NOMO-1 (cell line): ENCODE measurements around the gene UPF1.

Experiments used
- DNase-seq, 2 experiments: peaks; one replicate each; lab custom pipeline; 2025; ENCODE audit not compliant: unreplicated experiment in 2 of 2; lab: John Stamatoyannopoulos, UW

The UPF1 gene

DNA sequence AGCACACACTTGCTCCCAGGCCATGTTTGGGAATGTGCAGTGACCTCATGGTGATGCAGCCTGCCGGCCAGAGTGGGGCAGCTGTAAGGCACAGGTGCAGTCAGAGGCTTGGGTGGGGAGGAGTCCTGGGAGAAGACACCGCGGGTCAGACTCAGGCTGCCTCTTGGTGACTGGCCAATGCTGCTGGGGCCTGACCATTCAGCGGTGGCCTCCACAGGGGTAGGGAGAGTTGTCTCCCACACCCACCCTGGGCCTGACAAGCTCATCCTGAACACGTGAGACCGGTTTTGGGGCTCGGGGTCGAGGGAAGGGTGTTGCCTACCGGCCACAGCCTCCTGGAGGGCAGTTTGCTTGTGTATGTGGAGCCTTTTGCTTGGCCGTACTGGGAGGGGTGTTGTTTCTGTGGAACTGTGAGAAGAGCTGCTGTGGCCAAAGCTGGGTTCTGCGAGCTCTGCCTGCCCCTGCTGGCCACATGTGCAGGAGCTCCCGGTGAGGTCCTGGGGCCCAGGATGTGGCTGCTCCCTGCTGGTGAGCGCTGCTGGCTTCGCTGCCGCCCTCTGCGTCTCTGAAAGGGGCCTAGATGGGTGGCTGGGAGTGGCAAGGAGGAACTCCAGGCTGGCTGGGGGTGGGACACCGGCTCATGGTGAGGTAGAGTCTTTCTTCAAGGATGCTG lies 22.1 kb downstream of the UPF1 start:
- DNase-seq = no peak

DNA sequence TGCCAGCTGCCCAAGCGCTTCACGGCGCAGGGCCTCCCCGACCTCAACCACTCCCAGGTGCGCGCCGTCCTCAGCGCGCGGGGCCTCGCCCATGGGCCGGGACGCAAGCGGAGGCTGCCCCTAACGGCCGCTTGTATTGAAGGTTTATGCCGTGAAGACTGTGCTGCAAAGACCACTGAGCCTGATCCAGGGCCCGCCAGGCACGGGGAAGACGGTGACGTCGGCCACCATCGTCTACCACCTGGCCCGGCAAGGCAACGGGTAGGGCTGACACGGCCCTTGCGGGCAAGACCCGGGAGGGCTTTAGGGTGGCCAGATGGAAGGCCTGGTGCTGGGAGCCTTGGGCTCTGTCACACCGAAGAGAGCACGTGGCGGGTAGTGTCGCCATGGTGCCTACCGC lies 23.2 kb downstream of the UPF1 start:
- DNase-seq = no peak

DNA sequence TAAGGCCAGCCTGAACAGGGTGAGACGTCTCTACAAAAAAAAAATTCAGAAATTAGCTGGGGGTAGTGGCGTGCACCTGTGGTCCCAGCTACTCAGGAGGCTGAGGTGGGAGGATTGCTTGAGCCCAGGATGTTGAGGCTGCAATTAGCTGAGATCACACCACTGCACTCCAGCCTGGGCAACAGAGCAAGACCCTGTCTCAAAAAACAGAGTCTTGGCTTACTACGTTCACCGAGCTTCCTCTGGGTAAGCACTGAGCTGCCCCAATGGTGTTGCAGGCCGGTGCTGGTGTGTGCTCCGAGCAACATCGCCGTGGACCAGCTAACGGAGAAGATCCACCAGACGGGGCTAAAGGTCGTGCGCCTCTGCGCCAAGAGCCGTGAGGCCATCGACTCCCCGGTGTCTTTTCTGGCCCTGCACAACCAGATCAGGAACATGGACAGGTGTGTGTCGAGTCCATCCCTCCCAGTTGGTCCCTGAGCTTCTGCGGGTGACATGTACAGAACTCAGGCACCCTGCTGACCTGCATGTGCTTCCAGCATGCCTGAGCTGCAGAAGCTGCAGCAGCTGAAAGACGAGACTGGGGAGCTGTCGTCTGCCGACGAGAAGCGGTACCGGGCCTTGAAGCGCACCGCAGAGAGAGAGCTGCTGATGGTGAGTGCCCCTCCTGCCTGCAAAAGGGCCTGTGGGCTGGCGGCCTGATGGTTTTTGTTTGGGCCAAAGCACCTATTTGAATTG lies 24.1 kb downstream of the UPF1 start:
- DNase-seq = no peak

DNA sequence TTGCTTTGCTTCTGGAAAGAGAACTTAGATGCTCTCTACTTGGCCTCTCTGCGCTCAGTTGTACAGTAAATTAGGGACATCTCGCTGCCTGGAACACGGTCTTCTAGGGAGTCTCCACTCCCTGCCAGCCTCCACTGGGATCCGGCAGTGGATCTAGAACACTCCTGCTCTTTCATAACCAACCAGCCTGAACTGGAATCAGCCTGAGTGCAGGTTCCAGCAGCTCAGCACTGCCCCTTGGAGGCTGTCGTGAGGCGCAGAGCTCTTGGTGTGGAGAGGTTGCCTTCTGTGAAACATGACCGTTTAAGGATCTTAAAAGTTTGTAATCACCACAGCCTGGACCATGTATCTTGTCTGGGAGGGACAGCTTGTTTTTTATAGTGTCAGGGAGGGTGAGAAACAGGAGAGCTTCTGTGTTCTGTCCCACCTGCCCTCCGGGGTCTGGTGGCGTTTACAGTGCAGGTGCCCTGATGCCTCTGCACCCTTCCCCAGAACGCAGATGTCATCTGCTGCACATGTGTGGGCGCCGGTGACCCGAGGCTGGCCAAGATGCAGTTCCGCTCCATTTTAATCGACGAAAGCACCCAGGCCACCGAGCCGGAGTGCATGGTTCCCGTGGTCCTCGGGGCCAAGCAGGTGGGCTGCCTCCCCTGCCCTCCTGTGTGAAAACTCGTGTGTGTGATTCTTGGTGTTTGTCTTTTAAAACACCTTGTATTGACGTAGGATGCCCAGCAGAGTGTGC lies 24.8 kb downstream of the UPF1 start:
- DNase-seq = no peak

DNA sequence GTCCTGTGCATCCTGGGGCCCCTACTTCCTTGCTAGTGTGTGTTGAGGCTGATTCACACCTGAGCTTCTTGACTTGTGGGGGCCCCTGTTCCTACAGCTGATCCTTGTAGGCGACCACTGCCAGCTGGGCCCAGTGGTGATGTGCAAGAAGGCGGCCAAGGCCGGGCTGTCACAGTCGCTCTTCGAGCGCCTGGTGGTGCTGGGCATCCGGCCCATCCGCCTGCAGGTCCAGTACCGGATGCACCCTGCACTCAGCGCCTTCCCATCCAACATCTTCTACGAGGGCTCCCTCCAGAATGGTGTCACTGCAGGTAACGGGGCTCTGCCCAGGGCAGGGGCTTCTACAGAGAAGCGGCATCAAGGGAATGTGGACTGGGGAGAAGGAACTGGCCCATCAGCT lies 25.5 kb downstream of the UPF1 start:
- DNase-seq = no peak

DNA sequence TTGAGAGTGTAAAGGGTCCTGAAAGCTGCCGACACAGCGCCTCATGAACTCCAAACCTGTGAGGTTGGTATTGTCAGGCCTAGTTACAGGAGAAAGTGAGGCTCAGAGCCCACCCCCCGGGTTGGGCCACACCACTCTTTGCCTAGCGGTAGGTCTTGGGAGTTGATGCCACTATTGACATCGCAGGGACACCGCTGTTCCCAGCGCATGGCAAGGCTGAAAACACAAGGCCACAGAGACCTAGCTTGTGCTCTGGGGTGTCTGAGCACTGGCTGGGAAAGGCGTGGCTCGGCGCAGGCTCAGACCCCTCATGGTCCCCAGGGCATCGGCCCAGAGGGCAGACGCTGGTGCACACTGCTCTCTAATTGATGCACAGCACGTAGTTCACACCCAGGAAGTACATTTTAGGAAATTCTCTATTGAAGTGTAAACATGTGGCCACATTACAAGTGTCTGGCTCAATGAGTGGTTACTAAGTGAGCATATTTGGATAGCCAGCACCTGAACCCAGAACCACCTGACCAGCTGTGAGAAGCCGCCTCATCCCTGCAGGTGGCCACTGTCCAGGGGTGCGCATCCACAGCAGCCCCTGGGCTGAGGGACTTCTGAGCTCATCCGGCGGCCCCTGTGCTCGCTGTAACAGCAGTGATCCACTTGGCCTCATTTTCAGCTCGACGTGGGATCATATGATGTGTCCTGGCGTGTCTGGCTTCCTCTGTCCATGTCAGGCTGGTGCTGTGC lies 27.3 kb downstream of the UPF1 start:
- DNase-seq = no peak

DNA sequence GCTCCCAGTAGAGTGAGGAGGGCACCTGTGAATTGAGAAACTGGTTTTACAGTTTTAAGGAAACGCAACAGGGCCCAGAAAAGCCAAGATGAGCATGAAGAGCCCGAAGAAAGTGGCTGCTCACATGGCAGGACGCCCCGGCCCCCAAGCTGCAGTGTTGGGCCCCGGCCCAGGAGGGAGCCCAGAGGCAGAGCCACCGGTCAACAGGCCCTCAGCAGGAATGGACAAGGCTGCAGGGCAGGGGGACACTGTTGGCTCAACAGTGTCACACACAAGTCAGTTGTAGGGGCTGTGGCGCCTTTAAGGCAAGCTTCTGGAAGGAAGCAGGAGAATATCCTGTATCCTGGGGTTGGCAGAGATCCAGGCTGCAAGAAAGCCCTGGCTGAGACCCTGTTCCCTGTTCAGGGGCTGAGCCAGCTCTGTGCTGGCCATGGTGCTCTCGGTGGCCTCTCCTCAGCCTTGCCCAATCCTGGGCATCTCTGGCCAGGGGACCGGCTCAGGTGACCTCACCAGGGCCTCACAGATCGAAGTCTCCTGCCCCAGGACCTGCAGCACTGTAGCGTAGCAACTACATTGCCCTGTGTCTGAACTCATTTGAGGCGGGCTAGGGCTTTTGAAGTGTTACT lies 28.0 kb downstream of the UPF1 start:
- no peak for DNase-seq

DNA sequence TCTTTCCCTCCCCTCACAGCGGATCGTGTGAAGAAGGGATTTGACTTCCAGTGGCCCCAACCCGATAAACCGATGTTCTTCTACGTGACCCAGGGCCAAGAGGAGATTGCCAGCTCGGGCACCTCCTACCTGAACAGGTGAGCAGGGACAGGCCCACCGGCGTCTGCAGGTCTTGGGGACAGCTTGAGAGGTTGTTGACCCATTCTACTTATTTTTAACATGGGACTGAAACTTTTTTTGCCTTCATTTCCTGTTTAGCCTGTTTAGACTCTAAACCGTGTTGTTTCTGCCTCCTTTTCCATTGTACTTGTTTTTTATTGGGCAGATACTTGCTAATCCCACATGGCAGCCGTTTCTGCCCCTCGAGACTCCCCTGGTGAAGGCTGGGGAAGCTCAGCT lies 28.5 kb downstream of the UPF1 start:
- DNase-seq = no peak

DNA sequence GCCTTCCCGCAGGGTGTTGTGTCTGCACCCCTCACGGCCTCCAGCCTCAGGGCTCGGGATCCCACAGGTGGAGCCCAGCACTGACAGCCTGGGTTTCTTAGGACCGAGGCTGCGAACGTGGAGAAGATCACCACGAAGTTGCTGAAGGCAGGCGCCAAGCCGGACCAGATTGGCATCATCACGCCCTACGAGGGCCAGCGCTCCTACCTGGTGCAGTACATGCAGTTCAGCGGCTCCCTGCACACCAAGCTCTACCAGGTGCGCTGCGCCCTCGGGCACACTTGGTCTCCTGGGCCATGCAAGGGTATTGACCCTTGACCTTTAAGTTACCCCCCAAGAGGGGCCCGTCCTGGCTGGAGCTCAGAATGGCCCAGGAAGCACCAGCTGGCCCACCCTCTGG lies 29.0 kb downstream of the UPF1 start:
- no peak for DNase-seq

DNA sequence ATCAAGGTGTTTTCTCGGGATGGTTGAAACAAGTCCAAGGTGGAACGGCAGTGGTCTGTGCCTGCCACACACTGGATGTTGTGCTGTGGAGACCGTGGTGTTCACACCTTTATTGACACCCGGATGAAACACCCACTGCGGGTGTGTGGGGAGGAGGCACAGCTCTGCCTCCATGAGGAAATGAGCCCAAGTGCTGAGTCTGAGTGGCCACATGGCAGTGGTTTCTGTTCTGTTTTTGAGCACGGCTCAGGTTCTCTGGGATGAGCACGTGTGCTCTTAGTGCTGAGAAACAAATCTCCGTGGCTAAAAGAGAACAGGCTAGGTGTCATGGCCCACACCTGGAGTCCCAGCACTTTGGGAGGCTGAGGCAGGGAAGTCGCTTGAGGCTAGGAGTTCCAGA lies 29.5 kb downstream of the UPF1 start:
- peak; percentile 52 to 62 for DNase-seq

DNA sequence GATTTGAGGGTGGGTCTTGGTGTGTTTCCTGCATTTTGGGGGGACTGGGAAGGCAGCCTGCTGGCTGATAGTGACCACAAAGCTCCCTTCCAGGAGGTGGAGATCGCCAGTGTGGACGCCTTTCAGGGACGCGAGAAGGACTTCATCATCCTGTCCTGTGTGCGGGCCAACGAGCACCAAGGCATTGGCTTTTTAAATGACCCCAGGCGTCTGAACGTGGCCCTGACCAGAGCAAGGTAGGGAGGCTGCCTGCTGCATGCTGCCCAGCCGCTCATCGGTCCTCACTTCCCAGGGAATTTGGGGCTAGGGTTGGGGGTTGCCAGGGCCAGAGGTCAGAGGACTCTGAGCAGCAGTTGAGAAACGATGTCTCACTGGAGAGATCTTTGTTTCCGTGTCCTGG lies 30.2 kb downstream of the UPF1 start:
- no peak for DNase-seq

DNA sequence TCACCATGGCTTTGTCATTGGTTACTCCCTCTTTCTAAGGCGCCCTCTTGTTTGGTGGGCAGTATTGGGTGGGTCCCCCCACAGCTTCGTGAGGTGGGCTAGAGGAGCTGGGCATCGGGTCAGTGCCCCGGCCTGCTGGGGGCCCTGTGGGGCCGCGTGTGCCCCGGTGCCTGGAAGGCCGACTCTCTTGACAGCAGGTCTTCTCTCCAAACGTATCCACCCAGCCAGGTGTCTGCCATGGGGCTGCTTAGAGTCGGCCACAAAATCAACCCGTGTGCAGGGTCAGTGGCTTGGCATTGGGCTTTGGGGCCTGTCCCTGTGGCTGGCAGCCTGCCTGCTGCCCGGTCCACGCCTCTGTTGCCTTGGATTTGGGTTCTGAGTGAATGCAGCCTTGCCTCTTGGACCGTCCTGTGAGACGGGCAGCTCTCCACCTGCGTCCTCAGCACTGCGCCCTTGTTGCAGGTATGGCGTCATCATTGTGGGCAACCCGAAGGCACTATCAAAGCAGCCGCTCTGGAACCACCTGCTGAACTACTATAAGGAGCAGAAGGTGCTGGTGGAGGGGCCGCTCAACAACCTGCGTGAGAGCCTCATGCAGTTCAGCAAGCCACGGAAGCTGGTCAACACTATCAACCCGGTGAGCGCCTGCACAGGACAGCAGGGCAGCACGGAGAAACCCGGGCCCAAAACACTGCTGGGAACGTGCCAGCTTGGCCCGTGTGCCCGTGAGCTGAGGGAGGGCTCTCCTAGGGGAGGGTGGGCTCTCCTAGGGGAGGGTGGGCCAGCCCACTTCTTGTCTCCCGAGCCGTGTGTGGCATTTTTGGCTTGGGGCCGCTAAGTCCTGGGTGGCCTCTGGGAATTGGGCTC lies 31.4 kb downstream of the UPF1 start:
- no peak for DNase-seq

DNA sequence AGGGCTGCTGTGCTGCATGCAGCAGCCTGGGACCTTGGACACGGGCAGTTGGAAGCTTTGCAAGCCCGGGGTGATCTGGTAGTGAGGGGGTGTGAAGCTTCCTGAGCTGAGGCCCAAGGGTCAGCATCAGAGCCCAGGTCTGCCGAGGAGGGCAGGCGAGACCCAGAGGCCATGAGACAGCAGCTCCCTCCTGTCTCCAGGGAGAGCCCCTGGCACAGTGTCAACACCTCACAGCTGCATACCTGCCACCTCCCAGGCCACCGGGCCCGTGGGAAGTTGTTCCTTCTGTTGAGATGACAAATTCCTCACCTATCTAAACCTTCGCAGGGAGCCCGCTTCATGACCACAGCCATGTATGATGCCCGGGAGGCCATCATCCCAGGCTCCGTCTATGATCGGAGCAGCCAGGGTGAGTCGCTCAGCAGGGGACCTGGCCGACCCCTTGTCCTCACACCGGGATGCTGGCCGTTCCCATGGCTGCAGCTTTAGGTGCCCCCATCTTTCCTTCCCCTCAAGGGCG lies 32.1 kb downstream of the UPF1 start:
- no peak for DNase-seq

DNA sequence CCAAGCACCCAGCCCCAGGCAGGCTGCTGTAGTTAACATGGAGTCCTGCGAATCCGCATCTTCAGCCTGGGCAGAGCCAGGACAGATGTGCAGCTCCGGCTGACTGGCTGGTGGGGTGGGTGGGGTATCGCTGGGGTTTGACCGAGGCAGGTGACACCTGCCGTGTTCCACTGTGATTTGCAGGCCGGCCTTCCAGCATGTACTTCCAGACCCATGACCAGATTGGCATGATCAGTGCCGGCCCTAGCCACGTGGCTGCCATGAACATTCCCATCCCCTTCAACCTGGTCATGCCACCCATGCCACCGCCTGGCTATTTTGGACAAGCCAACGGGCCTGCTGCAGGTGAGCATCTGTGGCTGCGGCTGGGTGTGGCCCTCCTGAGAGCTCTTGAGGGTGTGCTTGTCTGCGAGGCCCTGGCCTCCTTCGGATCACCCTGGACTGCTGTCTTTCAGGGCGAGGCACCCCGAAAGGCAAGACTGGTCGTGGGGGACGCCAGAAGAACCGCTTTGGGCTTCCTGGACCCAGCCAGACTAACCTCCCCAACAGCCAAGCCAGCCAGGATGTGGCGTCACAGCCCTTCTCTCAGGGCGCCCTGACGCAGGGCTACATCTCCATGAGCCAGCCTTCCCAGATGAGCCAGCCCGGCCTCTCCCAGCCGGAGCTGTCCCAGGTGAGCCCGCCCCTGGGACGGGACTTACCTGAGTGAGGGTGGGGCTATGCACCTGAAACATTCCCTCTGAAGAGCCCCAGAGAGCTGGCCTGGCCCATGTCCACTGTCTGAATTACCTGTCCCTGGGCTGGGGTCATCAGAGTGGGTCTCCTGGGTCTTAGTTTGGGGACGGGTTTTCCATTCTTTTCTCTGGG lies 33.6 kb downstream of the UPF1 start:
- DNase-seq = no peak

DNA sequence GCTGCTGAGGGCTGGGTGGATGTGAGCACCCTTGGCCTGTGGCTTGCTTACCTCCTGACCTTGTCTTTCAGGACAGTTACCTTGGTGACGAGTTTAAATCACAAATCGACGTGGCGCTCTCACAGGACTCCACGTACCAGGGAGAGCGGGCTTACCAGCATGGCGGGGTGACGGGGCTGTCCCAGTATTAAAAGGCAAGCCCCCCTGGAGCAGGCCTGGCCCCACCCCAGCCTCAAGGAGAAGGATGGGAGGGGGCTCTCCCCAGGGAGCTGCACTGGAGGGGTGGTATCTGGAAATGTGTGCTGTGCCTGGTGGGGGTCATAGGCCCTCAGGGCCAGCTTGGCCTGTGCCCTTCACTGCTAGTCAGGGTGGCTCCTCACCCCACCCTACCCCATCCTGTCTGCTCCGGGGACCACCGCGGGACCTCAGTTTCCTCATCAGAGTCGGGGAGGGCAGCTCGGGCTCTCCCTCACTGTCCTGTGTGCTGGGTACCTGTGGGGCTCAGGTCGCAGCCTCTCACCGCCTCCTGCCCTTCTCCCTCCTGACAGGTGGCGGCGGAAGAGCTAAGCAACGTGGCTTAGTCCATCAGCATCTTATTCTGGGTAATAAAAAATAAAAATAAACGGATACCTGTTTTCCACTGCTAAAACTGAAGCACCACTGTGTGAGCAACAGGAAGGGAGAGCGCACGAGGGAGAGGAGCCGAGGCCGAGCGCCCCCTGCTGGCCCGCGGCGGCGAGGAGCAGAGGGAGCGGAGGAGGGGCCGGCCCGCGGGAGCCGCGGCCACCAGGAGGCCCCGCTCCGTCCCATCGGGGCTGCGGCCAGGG lies 34.4 kb downstream of the UPF1 start:
- DNase-seq = peak; percentile 40 to 54

DNA sequence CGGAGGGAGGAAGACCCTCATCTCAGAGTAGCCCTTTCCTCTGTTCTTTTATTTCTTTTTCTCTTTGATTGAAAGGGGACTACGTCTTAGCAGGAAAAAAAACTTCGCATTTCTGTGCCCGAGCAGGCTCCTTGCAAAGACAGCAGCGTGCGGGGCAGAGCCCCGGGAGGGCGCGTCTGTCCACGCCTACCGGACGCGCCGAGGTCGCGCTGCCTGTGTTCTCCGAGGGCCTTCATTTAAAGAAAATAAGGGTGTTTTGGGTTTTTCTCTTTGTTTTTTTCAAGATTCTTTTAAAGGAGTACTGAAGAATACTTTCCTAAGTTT lies 35.0 kb downstream of the UPF1 start:
- DNase-seq = no peak

DNA sequence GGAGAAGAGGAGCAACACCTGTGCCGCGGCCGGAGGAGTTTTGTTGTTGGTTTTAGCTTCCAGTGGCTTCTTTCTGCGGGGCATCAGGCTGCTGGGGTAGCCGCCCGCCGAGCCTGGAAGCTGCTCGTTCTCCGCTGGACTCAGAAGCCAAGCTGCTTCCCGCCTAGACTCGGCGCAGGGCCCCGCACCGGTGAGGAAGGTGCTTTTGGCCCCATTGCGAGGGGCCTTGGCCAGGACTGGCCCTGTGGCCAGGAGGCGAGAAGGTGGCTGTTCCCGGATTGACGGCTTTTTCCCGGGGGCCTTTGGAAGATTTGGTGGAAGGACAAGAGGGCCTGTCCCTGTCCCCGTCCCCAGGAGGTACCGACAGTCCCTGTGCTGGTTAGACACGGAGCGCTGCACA lies 35.4 kb downstream of the UPF1 start:
- no peak for DNase-seq

DNA sequence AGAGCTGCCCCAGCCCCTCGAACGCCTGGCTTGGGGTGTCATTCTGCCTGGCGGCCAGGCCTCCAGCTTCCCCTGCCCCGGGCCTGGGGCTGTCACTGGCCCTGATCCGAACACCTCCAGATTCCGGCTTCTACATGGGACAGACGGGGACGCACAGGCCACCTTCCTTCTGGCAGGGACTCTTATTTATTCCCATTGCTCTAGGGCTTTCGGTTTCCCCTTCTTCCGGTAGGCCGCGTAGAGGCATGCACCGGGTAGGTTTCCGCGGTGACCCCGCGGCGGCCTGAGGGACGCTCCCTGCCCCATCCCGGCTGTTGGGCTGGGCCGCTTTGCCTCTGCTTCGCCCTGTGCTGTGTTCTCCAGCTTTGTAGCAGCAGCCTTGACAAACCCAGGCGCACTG lies 36.0 kb downstream of the UPF1 start:
- no peak for DNase-seq
